Measurements from ENCODE around the gene CSKMT.
"Not testable (repeated sequence)": the region's sequence is repeated elsewhere in the genome, so short reads cannot be mapped to it uniquely, and the experiment has no call there.

The CSKMT gene

DNA sequence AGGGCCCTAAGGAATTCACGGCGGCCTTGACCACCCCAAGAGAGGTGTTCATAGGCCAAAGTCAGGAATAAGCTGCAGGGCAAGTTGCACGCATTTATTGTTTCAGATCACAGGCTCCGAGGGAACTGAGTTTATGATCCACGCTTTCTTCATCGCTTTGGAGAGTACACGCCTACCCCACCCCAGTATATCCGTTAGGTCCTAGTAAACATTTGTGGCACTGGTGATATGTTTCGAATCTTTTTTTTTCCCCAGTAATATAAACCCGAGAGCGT is 19.5 kb upstream of the CSKMT start:
- peak overlapping the region; percentile 89 to 96 for H3K4me3 ChIP-seq (ENCODE audit: low read depth in 1 of 2, low read length in 2 of 2)
- H3K27me3 ChIP-seq (ENCODE audit: control insufficient read depth in 1 of 2, insufficient read depth in 2 of 2, low read length in 2 of 2) = no peaks in the 10 kb centered on the region
- H3K4me1 ChIP-seq (ENCODE audit: control insufficient read depth in 1 of 2, insufficient read depth in 2 of 2, low read length in 2 of 2) = peaks cover 17 to 23% of the 10 kb centered on the region in 2 donors
- peak overlapping the region; percentile 81 to 85 for H3K9ac ChIP-seq (ENCODE audit: low read depth in 1 of 2, low read length in 2 of 2)
- no peaks in the 10 kb centered on the region for H3K9me3 ChIP-seq (ENCODE audit: control insufficient read depth in 1 of 2, low read length in 2 of 2)
- peaks cover 17 to 40% of the 10 kb centered on the region in 2 donors for H3K36me3 ChIP-seq (ENCODE audit: control insufficient read depth in 1 of 2, insufficient read depth in 2 of 2, low read length in 2 of 2)
- H3K27ac ChIP-seq (ENCODE audit: low read depth, low read length) = no peak overlapping the region

DNA sequence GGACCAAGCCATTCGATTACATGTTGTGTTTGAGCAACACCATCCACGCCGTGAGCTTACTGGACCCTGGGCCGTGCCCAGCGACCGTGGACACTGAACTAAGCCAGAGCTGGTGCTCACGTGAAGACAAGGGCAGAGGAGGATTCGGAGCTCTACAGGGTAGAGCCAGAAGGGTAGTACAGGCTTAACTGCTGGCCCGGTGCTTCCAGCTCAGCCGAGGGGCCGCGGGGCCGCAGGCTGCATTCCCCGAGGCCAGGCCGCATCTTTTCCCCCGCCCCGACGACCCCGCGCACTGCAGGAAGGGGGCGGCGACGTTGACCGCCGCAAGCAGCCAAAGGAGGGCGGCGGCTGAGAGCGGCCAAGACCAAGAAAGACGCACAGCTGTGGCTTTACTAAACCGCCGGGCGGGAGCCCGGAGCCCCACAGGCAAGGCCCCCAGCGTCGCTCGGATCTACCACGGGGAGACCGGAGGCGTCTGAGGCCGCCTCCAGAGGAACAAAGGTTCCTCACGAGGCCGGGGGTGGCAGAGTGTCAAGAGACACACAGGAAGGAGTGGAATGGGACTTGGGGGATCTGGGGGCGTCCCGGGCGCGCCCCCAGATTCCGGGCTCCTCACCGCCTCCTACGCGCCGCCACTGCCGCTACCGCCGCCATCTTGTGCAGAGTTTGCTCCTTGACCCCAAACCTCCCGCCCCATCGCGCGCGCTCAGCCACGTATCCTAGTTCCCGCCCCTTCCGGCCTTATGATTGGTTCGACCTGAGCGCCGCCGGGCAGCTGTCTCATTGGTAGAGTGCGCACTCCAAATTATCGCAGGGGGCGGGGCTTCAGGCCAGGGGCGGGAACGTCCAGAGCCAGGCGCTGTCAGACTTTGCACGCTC is 18.9 kb upstream of the CSKMT start, which contains the start of gene GANAB:
GANAB (minus strand) TSS at position 668 of the 879 bp plus-strand sequence; CDS start at position 654, 14 bp downstream.
- H3K9ac ChIP-seq (ENCODE audit: low read depth in 1 of 2, low read length in 2 of 2) = peak within 1 kb of the TSS; percentile 81 to 85
- no peaks in the 10 kb centered on the region for H3K9me3 ChIP-seq (ENCODE audit: control insufficient read depth in 1 of 2, low read length in 2 of 2)
- H3K27ac ChIP-seq (ENCODE audit: low read depth, low read length) = peak within 1 kb of the TSS; percentile 63
- H3K36me3 ChIP-seq (ENCODE audit: control insufficient read depth in 1 of 2, insufficient read depth in 2 of 2, low read length in 2 of 2) = peaks cover 17 to 40% of the 10 kb centered on the region in 2 donors
- no peaks in the 10 kb centered on the region for H3K27me3 ChIP-seq (ENCODE audit: control insufficient read depth in 1 of 2, insufficient read depth in 2 of 2, low read length in 2 of 2)
- H3K4me1 ChIP-seq (ENCODE audit: control insufficient read depth in 1 of 2, insufficient read depth in 2 of 2, low read length in 2 of 2) = peaks cover 17 to 23% of the 10 kb centered on the region in 2 donors
- peak within 1 kb of the TSS; percentile 89 to 96 for H3K4me3 ChIP-seq (ENCODE audit: low read depth in 1 of 2, low read length in 2 of 2)

DNA sequence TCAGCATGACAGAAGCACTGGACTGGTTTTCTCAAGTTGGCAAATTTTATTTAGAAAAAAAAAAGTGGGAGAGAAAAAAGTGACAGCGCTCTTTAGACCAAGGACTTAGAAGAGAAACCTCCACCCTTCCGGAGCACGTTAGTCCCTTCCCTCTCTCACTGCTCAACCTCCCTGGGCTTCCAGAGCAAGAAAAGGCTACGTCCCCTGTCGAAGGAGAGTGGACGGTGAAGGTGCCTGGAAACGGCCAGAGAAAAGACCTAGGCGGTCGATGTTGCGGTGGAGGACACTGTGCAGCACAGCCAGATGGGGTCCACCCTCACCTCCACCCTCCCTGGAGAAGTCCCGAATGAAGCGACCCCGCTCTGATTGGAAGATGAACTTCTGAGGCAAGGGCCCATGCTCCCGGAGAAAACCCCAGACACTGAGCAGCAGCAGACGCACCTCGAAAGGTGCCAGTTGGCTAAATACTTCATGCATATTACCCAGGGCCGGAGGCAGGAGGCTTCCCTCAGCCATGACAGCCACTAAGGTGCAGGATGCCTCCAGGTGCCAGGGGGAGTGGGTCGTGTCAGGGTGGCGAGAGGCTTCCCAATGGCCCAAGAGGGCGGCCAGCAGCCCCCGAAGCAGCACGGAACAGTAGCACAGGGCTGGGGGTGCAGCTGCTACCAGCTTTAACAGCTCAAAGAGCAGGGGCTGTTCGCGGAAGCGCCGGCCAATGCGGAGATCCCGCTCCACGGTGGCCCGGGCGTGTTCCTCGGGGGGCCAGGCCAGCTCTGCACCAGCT is 18.1 kb upstream of the CSKMT start:
- H3K4me1 ChIP-seq (ENCODE audit: control insufficient read depth in 1 of 2, insufficient read depth in 2 of 2, low read length in 2 of 2) = peaks cover 17 to 29% of the 10 kb centered on the region in 2 donors
- H3K27me3 ChIP-seq (ENCODE audit: control insufficient read depth in 1 of 2, insufficient read depth in 2 of 2, low read length in 2 of 2) = no peaks in the 10 kb centered on the region
- no peaks in the 10 kb centered on the region for H3K9me3 ChIP-seq (ENCODE audit: control insufficient read depth in 1 of 2, low read length in 2 of 2)
- H3K36me3 ChIP-seq (ENCODE audit: control insufficient read depth in 1 of 2, insufficient read depth in 2 of 2, low read length in 2 of 2) = peaks cover 17 to 40% of the 10 kb centered on the region in 2 donors
- peak overlapping the region in 1 of 2 donors; percentile 43 for H3K9ac ChIP-seq (ENCODE audit: low read depth in 1 of 2, low read length in 2 of 2)
- no peak overlapping the region for H3K27ac ChIP-seq (ENCODE audit: low read depth, low read length)
- peak overlapping the region; percentile 38 to 57 for H3K4me3 ChIP-seq (ENCODE audit: low read depth in 1 of 2, low read length in 2 of 2)

DNA sequence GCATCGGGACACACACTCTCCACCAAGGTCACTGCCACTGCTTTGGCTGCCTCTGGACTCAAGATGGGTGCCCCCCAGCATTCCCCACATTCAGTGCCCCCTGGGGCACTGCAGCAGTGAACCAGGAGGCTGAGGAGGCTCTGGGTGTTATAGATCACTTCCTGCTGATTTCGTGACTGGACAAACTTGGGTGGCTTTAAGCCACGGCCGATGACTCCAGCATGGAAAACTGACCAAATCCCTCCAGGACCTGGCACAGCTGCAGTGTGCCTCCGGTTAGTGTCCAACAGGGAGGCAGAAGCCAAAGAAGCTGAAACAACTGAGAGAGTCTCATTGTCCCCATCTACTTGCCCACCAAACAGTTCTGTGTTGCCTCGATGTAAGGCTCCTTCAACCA is 17.5 kb upstream of the CSKMT start:
- Histone ChIP-seq H3K4me1 (ENCODE audit: control insufficient read depth in 1 of 2, insufficient read depth in 2 of 2, low read length in 2 of 2) (peaks cover 23 to 35% of the 10 kb centered on the region in 2 donors), H3K9ac (ENCODE audit: low read depth in 1 of 2, low read length in 2 of 2) (no peak overlapping the region), H3K36me3 (ENCODE audit: control insufficient read depth in 1 of 2, insufficient read depth in 2 of 2, low read length in 2 of 2) (peaks cover 17 to 37% of the 10 kb centered on the region in 2 donors), H3K4me3 (ENCODE audit: low read depth in 1 of 2, low read length in 2 of 2) (no peak overlapping the region), H3K9me3 (ENCODE audit: control insufficient read depth in 1 of 2, low read length in 2 of 2) (no peaks in the 10 kb centered on the region), H3K27ac (ENCODE audit: low read depth, low read length) (no peak overlapping the region), H3K27me3 (ENCODE audit: control insufficient read depth in 1 of 2, insufficient read depth in 2 of 2, low read length in 2 of 2) (no peaks in the 10 kb centered on the region)

DNA sequence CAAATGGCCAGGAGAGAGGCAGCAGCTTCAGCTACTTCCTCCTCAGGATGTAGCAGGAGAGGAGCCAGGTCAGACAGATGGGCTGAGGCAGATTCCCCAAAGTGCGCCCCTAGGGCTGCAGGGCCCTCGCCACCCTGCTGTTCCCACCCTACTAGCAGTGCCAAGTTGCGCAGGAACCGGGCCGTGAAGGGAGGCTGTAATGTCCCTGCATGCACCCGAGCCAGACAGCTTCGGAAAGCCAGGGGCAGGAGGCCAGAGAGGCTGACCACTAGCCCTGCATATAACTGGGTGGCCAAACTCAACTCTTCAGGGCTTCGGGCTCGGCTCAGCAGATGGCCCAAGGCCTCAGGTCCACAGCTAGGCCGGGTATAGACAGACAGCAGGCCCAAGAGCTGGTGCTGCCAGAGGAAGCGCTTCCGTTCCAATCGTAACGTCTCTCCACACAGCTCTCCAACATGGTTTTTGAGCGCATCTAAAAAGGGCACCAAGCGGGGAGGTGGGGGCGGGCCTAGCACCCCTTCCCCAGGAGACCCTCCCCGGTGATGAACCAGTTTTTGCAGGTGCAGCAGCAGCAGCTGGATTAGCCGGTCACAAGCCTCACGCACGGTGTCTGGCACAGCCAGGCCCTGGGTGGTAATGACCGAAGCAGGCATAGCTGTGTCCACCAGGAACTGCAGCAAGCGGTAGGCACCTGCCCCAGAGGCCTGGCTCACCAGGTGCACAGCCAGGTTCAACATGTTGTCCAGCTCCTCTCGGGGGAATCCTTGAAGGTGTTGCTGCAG is 16.7 kb upstream of the CSKMT start:
- Histone ChIP-seq H3K36me3 (ENCODE audit: control insufficient read depth in 1 of 2, insufficient read depth in 2 of 2, low read length in 2 of 2) (peaks cover 13 to 33% of the 10 kb centered on the region in 2 donors), H3K27ac (ENCODE audit: low read depth, low read length) (no peak overlapping the region), H3K4me3 (ENCODE audit: low read depth in 1 of 2, low read length in 2 of 2) (no peak overlapping the region), H3K9me3 (ENCODE audit: control insufficient read depth in 1 of 2, low read length in 2 of 2) (no peaks in the 10 kb centered on the region), H3K9ac (ENCODE audit: low read depth in 1 of 2, low read length in 2 of 2) (no peak overlapping the region), H3K4me1 (ENCODE audit: control insufficient read depth in 1 of 2, insufficient read depth in 2 of 2, low read length in 2 of 2) (peaks cover 23 to 35% of the 10 kb centered on the region in 2 donors), H3K27me3 (ENCODE audit: control insufficient read depth in 1 of 2, insufficient read depth in 2 of 2, low read length in 2 of 2) (no peaks in the 10 kb centered on the region)

DNA sequence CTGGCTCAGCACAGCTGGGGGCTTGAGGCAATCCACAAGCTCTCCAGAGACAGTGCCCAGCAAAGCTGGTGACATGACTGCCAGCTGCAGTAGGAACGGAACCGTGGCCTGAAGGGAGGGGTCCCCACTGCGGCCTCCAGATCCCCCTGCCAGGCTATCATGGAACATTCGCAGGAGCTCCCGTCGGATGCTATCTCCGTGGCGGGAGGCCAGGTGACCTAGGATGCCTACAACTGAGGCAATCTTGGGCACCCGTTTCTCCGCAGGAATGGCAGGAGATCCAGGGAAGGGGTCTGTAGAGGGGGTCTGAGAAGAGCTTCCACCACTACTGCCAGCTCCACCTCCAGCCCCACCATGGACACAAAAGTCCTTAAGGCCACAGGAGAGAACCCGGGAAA is 16.1 kb upstream of the CSKMT start:
- Histone ChIP-seq H3K4me3 (ENCODE audit: low read depth in 1 of 2, low read length in 2 of 2) (no peak overlapping the region), H3K27me3 (ENCODE audit: control insufficient read depth in 1 of 2, insufficient read depth in 2 of 2, low read length in 2 of 2) (no peaks in the 10 kb centered on the region), H3K36me3 (ENCODE audit: control insufficient read depth in 1 of 2, insufficient read depth in 2 of 2, low read length in 2 of 2) (peaks cover 13 to 29% of the 10 kb centered on the region in 2 donors), H3K4me1 (ENCODE audit: control insufficient read depth in 1 of 2, insufficient read depth in 2 of 2, low read length in 2 of 2) (peaks cover 23 to 35% of the 10 kb centered on the region in 2 donors), H3K9me3 (ENCODE audit: control insufficient read depth in 1 of 2, low read length in 2 of 2) (no peaks in the 10 kb centered on the region), H3K9ac (ENCODE audit: low read depth in 1 of 2, low read length in 2 of 2) (no peak overlapping the region), H3K27ac (ENCODE audit: low read depth, low read length) (no peak overlapping the region)

DNA sequence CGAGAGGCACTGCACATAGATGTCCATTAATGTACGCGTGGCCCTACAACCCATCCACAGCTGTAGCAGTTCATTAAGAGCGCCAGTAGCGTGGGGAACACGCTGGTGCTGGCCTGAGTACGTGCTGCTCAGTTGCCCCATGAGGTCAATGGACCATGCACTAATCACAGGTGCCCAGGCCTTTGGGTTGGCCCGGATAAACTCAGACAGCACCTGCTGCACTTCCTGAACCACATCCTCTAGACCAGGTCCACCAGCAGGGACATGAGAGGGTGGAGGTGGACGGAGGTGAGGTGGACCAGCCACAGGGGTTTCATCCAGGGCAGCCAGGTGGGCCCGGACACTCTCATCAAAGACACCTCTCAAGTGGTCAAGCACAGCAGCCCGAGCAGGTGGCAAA is 15.6 kb upstream of the CSKMT start:
- Histone ChIP-seq H3K27me3 (ENCODE audit: control insufficient read depth in 1 of 2, insufficient read depth in 2 of 2, low read length in 2 of 2) (no peaks in the 10 kb centered on the region), H3K27ac (ENCODE audit: low read depth, low read length) (no peak overlapping the region), H3K4me3 (ENCODE audit: low read depth in 1 of 2, low read length in 2 of 2) (no peak overlapping the region), H3K9ac (ENCODE audit: low read depth in 1 of 2, low read length in 2 of 2) (no peak overlapping the region), H3K36me3 (ENCODE audit: control insufficient read depth in 1 of 2, insufficient read depth in 2 of 2, low read length in 2 of 2) (peaks cover 13 to 26% of the 10 kb centered on the region in 2 donors), H3K4me1 (ENCODE audit: control insufficient read depth in 1 of 2, insufficient read depth in 2 of 2, low read length in 2 of 2) (peaks cover 23 to 33% of the 10 kb centered on the region in 2 donors), H3K9me3 (ENCODE audit: control insufficient read depth in 1 of 2, low read length in 2 of 2) (no peaks in the 10 kb centered on the region)

DNA sequence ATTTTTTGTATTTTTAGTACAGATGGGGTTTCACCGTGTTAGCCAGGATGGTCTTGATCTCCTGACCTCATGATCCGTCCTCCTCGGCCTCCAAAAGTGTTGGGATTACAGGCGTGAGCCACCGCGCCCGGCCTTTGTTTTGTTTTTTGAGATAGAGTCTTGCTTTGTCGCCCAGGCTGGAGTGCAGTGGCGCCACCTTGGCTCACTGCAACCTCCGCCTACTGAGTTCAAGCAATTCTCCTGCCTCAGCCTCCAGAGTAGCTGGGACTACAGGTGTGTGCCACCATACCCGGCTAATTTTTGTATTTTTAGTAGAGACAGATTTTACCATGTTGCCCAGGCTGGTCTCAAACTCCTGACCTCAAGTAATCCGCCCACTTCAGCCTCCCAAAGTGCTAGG is 14.8 kb upstream of the CSKMT start:
- not testable (repeated sequence) for H3K27ac ChIP-seq (ENCODE audit: low read depth, low read length); H3K27me3 ChIP-seq (ENCODE audit: control insufficient read depth in 1 of 2, insufficient read depth in 2 of 2, low read length in 2 of 2); H3K4me3 ChIP-seq (ENCODE audit: low read depth in 1 of 2, low read length in 2 of 2); H3K9ac ChIP-seq (ENCODE audit: low read depth in 1 of 2, low read length in 2 of 2); H3K9me3 ChIP-seq (ENCODE audit: control insufficient read depth in 1 of 2, low read length in 2 of 2)
- H3K4me1 ChIP-seq (ENCODE audit: control insufficient read depth in 1 of 2, insufficient read depth in 2 of 2, low read length in 2 of 2) = peaks cover 16 to 25% of the 10 kb centered on the region in 2 donors
- peaks cover 13 to 25% of the 10 kb centered on the region in 2 donors for H3K36me3 ChIP-seq (ENCODE audit: control insufficient read depth in 1 of 2, insufficient read depth in 2 of 2, low read length in 2 of 2)

DNA sequence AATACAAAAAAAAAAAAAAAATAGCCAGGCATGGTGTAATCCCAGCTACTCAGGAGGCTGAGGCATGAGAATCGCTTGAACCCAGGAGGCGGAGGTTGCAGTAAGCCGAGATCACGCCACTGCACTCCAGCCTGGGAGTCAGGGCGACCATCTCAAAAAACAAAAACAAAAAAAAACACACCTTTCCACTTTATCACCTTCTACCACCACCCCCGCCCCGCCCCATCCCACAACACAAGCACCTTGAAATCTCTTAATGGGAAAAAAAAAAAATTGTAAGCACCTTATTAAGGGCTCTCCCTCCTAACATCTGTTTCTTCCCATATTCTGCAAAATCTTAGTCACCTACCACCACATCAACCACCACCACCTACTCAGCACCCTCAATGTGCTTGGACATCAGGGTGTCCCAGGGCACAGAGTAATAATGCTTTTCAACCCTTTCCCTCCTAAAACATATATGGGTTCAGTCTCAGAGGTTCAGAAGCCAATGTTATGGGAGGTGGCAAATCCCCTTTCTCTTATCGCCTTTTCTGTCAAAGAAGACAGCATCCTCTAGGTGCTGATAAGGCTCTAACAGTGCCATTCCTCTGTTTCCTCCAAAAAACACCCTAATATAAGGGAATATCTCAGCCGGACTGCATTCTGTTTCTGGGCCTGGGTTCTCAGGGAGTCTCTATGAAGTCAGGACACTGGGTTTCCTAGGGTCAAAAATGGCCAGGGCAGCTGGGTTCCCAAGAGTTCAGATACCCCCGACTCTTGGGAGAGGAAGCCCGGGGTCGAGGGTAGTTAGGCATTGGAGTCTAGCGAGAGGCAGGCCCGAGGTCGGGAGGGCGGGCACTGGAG is 12.7 kb upstream of the CSKMT start:
- H3K27me3 ChIP-seq (ENCODE audit: control insufficient read depth in 1 of 2, insufficient read depth in 2 of 2, low read length in 2 of 2) = no peaks in the 10 kb centered on the region
- peak overlapping the region; percentile 77 for H3K27ac ChIP-seq (ENCODE audit: low read depth, low read length)
- peaks cover 13 to 25% of the 10 kb centered on the region in 2 donors for H3K36me3 ChIP-seq (ENCODE audit: control insufficient read depth in 1 of 2, insufficient read depth in 2 of 2, low read length in 2 of 2)
- H3K4me1 ChIP-seq (ENCODE audit: control insufficient read depth in 1 of 2, insufficient read depth in 2 of 2, low read length in 2 of 2) = peaks cover 6 to 12% of the 10 kb centered on the region in 2 donors
- H3K4me3 ChIP-seq (ENCODE audit: low read depth in 1 of 2, low read length in 2 of 2) = peak overlapping the region; percentile 91 to 93
- H3K9ac ChIP-seq (ENCODE audit: low read depth in 1 of 2, low read length in 2 of 2) = peak overlapping the region; percentile 86 to 87
- H3K9me3 ChIP-seq (ENCODE audit: control insufficient read depth in 1 of 2, low read length in 2 of 2) = no peaks in the 10 kb centered on the region

All from duodenal mucosa (tissue), 2 donors.